Adrenal gland (tissue), 5 donors: ENCODE measurements around the gene CTAGE9.

Experiments
- POLR2A ChIP-seq, 2 donors: fragments of 450-650 bp; IDR thresholded peaks; one replicate each; pipeline ENCODE4 v1.6.1; 2017; ENCODE audit warnings: antibody characterized with exemption in 2 of 2, mild to moderate bottlenecking in 2 of 2, moderate library complexity in 1 of 2
- TF ChIP-seq, protein P1 (sequence below), 6 experiments: fragments of 450-650 bp in 4 of 6; fragments of 200-600 bp in 2 of 6; sonication (generic) in 1 of 6; IDR thresholded peaks; 1 replicate in 5 of 6; 2 replicates in 1 of 6; pipeline versions ENCODE4 v1.5.1 to v1.8.0; 2016 to 2021; ENCODE audit warnings: antibody characterized with exemption in 6 of 6, mild to moderate bottlenecking in 2 of 6, moderate library complexity in 1 of 6
- donor health status: DM: no; HTN: no; CAD: no.

GRCh38 chr6:131673184-131673583 is 37.6 kb downstream of the CTAGE9 start:
- TF ChIP-seq, protein P1, sequence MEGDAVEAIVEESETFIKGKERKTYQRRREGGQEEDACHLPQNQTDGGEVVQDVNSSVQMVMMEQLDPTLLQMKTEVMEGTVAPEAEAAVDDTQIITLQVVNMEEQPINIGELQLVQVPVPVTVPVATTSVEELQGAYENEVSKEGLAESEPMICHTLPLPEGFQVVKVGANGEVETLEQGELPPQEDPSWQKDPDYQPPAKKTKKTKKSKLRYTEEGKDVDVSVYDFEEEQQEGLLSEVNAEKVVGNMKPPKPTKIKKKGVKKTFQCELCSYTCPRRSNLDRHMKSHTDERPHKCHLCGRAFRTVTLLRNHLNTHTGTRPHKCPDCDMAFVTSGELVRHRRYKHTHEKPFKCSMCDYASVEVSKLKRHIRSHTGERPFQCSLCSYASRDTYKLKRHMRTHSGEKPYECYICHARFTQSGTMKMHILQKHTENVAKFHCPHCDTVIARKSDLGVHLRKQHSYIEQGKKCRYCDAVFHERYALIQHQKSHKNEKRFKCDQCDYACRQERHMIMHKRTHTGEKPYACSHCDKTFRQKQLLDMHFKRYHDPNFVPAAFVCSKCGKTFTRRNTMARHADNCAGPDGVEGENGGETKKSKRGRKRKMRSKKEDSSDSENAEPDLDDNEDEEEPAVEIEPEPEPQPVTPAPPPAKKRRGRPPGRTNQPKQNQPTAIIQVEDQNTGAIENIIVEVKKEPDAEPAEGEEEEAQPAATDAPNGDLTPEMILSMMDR (IDR thresholded peaks at IDR 0.05) = no peak
- TF ChIP-seq POLR2A (IDR thresholded peaks at IDR 0.05) = no peak
